Stomach (tissue), 9 donors: ENCODE results near the gene CCNL1. TPM values are rescaled to one million over a fixed set of nuclear protein-coding genes. Genes with fewer than 3 reads are reported as not detected.
A peak's percentile ranks its signal among the peaks of the same experiment; 100 is the strongest.
"Not testable (repeated sequence)": the region's sequence is repeated elsewhere in the genome, so short reads cannot be mapped to it uniquely, and the experiment has no call there.

Experiments used
- DNase-seq, 2 donors: peaks; one replicate each; pipeline versions ENCODE4 v3.0.0 to v3.0.0-alpha.2; 2013 to 2019
- H3K27ac ChIP-seq, 5 donors: fragments of 200-600 bp in 4 of 5; sonication (generic) in 4 of 5; one replicate each; pipeline ENCODE4 v1.5.1; 2013 to 2019; ENCODE audit warnings: mild to moderate bottlenecking in 1 of 5, moderate library complexity in 1 of 5
- H3K27me3 ChIP-seq, 3 donors: fragments of 200-600 bp; sonication (generic); one replicate each; pipeline ENCODE4 v1.5.1; 2017 to 2019; ENCODE audit warnings: mixed run types in 1 of 3
- H3K36me3 ChIP-seq, 4 donors: fragments of 200-600 bp; sonication (generic); 1 replicate in 3 of 4; 2 replicates in 1 of 4; pipeline ENCODE4 v1.5.1; 2016 to 2019
- H3K4me1 ChIP-seq, 4 donors: fragments of 200-600 bp; sonication (generic); one replicate each; pipeline ENCODE4 v1.5.1; 2016 to 2019
- H3K4me3 ChIP-seq, 4 donors: fragments of 200-600 bp; sonication (generic) in 3 of 4; one replicate each; pipeline ENCODE4 v1.5.1; 2016 to 2019; ENCODE audit warnings: mild to moderate bottlenecking in 1 of 4
- H3K9me3 ChIP-seq, 4 donors: fragments of 200-600 bp; sonication (generic); one replicate each; pipeline ENCODE4 v1.5.1; 2016 to 2019
- CTCF ChIP-seq, 7 experiments: fragments of 450-650 bp in 4 of 7; fragments of 200-600 bp in 3 of 7; sonication (generic) in 3 of 7; IDR thresholded peaks; one replicate each; pipeline ENCODE4 v1.5.1; 2016 to 2019; ENCODE audit warnings: antibody characterized with exemption in 7 of 7, control low read depth in 2 of 7, mild to moderate bottlenecking in 1 of 7
- EP300 ChIP-seq: sonication (generic); formaldehyde crosslinking; IDR thresholded peaks from one replicate; pipeline ENCODE4 v1.6.1; 2017; ENCODE audit warnings: antibody characterized with exemption
- POLR2A ChIP-seq, 4 donors: fragments of 450-650 bp; IDR thresholded peaks; one replicate each; pipeline ENCODE4 v1.6.1; 2016; ENCODE audit warnings: antibody characterized with exemption in 4 of 4, control low read depth in 2 of 4, mild to moderate bottlenecking in 1 of 4, moderate library complexity in 1 of 4
- POLR2AphosphoS5 ChIP-seq, 3 donors: sonication (generic); formaldehyde crosslinking; IDR thresholded peaks; one replicate each; pipeline ENCODE4 v1.6.1; 2016; ENCODE audit warnings: antibody characterized with exemption in 3 of 3
- WGBS, 5 donors: extraction: QIAGEN DNeasy Blood & Tissue Kit in 3 of 5; methylation state at CpG; one replicate each; pipeline versions ENCODE4 v1.1.5 to v1.1.7; 2013 to 2018; 5-methylcytosine and 5-hydroxymethylcytosine counted together
- intact Hi-C: fragments of 100-400 bp; cut with DNase I; formaldehyde crosslinking; loops from one replicate; pipeline ENCODE4 v1.15.1; 2023; ENCODE audit warnings: low total_unique reads
- polyA plus RNA-seq, 3 donors: library from polyadenylated mRNA; stranded (reverse); fragments of 200-250 nt; gene quantifications; one replicate each; pipeline ENCODE4 v1.2.3, GENCODE V29; 2013
- total RNA-seq, 5 donors: library from RNA; depleted of rRNA; stranded (reverse); fragments of >200 nt; gene quantifications; one replicate each; pipeline versions ENCODE4 v1.1.0 to v1.2.3, GENCODE V29; 2014 to 2016
- donor health status: healthy with polysubstance abuse.
- donor health status: Bipolar disorder and iron deficiency.
- donor health status: healthy.

The CCNL1 gene
- total and polyA plus RNA-seq, 8 donors: 14.0 to 484 (median 162) TPM

GRCh38 chr3:157176934-157177333 is 17.0 kb upstream of the CCNL1 start:
- intact Hi-C loops: no loop called here
- Histone ChIP-seq H3K4me1 (peaks cover 11 to 26% (median 18%) of the 10 kb centered on the region in 4 donors), H3K4me3 (no peak overlapping the region), H3K27ac (peak overlapping the region in 1 of 5 donors; percentile 99), H3K27me3 (no peaks in the 10 kb centered on the region), H3K9me3 (peaks cover 0 to 11% (median 6%) of the 10 kb centered on the region in 4 donors), H3K36me3 (peaks cover 0 to 7% (median 0%) of the 10 kb centered on the region in 4 donors)
- 95 to 98% (median 97%) methylated on average over 10 of the region's 10 CpGs for WGBS, 5 donors
- TF ChIP-seq EP300 (no peak), POLR2AphosphoS5 (IDR thresholded peaks at IDR 0.05) (no peak), POLR2A (IDR thresholded peaks at IDR 0.05) (no peak), CTCF (IDR thresholded peaks at IDR 0.05) (no peak)
- DNase-seq: no peak

GRCh38 chr3:157175691-157176507 is 16.0 kb upstream of the CCNL1 start:
- TF ChIP-seq EP300: no peak
- no peak for TF ChIP-seq CTCF (IDR thresholded peaks at IDR 0.05)
- no peak for TF ChIP-seq POLR2AphosphoS5 (IDR thresholded peaks at IDR 0.05)
- no peak for TF ChIP-seq POLR2A (IDR thresholded peaks at IDR 0.05)
- 6 to 8% (median 7%) methylated on average over 12 of the region's 12 CpGs for WGBS, 5 donors
- H3K4me3 ChIP-seq: peak overlapping the region; percentile 39 to 59 (median 48)
- H3K4me1 ChIP-seq: peaks cover 11 to 26% (median 18%) of the 10 kb centered on the region in 4 donors
- no peaks in the 10 kb centered on the region for H3K27me3 ChIP-seq
- peaks cover 0 to 11% (median 4%) of the 10 kb centered on the region in 4 donors for H3K9me3 ChIP-seq
- peaks cover 0 to 7% (median 0%) of the 10 kb centered on the region in 4 donors for H3K36me3 ChIP-seq
- intact Hi-C loops: no loop called here
- H3K27ac ChIP-seq: peak overlapping the region; percentile 36 to 99 (median 97)
- peak in 1 of 2 donors; percentile 76 for DNase-seq

GRCh38 chr3:157174649-157175498 is 14.9 kb upstream of the CCNL1 start:
- Histone ChIP-seq H3K9me3 (peaks cover 0 to 11% (median 4%) of the 10 kb centered on the region in 4 donors), H3K4me1 (peaks cover 11 to 26% (median 18%) of the 10 kb centered on the region in 4 donors), H3K27me3 (no peaks in the 10 kb centered on the region), H3K4me3 (peak overlapping the region; percentile 39 to 59 (median 48)), H3K27ac (peak overlapping the region; percentile 93 to 100 (median 99)), H3K36me3 (peaks cover 0 to 7% (median 0%) of the 10 kb centered on the region in 4 donors)
- 0% methylated on average over 15 to 61 of the region's 61 CpGs for WGBS, 5 donors
- intact Hi-C loops: no loop called here
- peak in 2 of 4 donors; percentile 90 to 93 for TF ChIP-seq POLR2A (IDR thresholded peaks at IDR 0.05)
- peak; percentile 94 for TF ChIP-seq EP300
- TF ChIP-seq CTCF (IDR thresholded peaks at IDR 0.05): no peak
- TF ChIP-seq POLR2AphosphoS5 (IDR thresholded peaks at IDR 0.05): peak; percentile 97 to 100 (median 99)
- peak; percentile 99 to 100 for DNase-seq

GRCh38 chr3:157174290-157174648 is 14.3 kb upstream of the CCNL1 start:
- intact Hi-C loops: no loop called here
- TF ChIP-seq EP300 (no peak), POLR2AphosphoS5 (IDR thresholded peaks at IDR 0.05) (no peak), POLR2A (IDR thresholded peaks at IDR 0.05) (no peak), CTCF (IDR thresholded peaks at IDR 0.05) (no peak)
- WGBS, 5 donors: 1 to 6% (median 2%) methylated on average over 15 of the region's 15 CpGs

GRCh38 chr3:157173343-157173742 is 13.4 kb upstream of the CCNL1 start:
- DNase-seq, H3K4me3 ChIP-seq, H3K27me3 ChIP-seq, H3K9me3 ChIP-seq, H3K36me3 ChIP-seq, intact Hi-C loops: not testable (repeated sequence)
- Histone ChIP-seq H3K4me1 (peaks cover 11 to 26% (median 18%) of the 10 kb centered on the region in 4 donors), H3K27ac (peak overlapping the region in 2 of 5 donors; percentile 93 to 99)
- WGBS, 5 donors: 95 to 97% (median 96%) methylated on average over 12 to 14 of the region's 14 CpGs

More at GRCh38 chr3:157174290-157174648, 14.3 kb upstream of the CCNL1 start:
- Histone ChIP-seq H3K9me3 (peaks cover 0 to 10% (median 4%) of the 10 kb centered on the region in 4 donors), H3K4me3 (peak overlapping the region; percentile 30 to 53 (median 45)), H3K36me3 (peaks cover 0 to 7% (median 0%) of the 10 kb centered on the region in 4 donors), H3K4me1 (peaks cover 11 to 26% (median 18%) of the 10 kb centered on the region in 4 donors), H3K27me3 (no peaks in the 10 kb centered on the region), H3K27ac (peak overlapping the region; percentile 93 to 100 (median 99))
- no peak for DNase-seq
